ENCODE results near the gene GTF2E1.

- TF ChIP-seq CTCF (IDR thresholded peaks at IDR 0.05), result no peak
- no peak for TF ChIP-seq POLR2A (IDR thresholded peaks at IDR 0.05)
- TF ChIP-seq EP300 (IDR thresholded peaks at IDR 0.05), result no peak
Measured at GRCh38 chr3:120713262-120713661, 29.3 kb upstream of the GTF2E1 start.

Measured in ovary (tissue), 3 donors.